HFF-Myc (cell line): Measurements from ENCODE around the gene ZNF622.

Experiments
- DNase-seq: peaks from one replicate; pipeline ENCODE4 v3.0.0-alpha.2; 2011; ENCODE audit warnings: low read depth; ENCODE audit errors: extremely low read depth
- H3K4me3 ChIP-seq: replicated peaks from 2 replicates; pipeline ENCODE4 v1.5.1; 2011; ENCODE audit warnings: low read depth, mild to moderate bottlenecking, control low read depth, low read length
- CTCF ChIP-seq: IDR thresholded peaks from 2 replicates; pipeline ENCODE4 v1.5.1; 2012; ENCODE audit warnings: mild to moderate bottlenecking, low read depth, low read length, control low read depth; ENCODE audit errors: missing control alignments

Gene ZNF622

GRCh38 chr5:16414861-16415260 is 50.7 kb downstream of the ZNF622 start:
- no peak for TF ChIP-seq CTCF
- DNase-seq = no peak
- H3K4me3 ChIP-seq = no peak overlapping the region

GRCh38 chr5:16413166-16413860 is 52.3 kb downstream of the ZNF622 start:
- no peak overlapping the region for H3K4me3 ChIP-seq

DNA sequence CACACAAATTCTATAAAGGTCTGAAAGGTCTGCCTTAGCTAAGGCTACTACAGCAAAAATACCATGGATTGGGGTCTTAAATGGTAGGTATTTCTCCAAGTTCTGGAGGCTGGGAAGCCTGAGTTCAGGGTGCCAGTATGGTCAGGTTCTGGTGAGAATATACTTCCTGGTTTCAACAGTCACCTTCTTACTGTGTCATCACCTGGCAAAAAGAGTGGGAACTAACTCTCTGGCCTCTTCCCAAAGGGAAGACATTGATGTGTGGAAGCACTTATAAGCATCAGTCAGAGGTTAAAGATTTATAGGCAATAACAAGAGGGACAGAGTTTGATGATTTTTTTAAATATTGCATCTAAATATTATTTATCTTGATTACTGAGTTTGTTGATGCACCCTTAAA is 53.0 kb downstream of the ZNF622 start:
- no peak for TF ChIP-seq CTCF
- no peak for DNase-seq
- H3K4me3 ChIP-seq = no peak overlapping the region

More at GRCh38 chr5:16413166-16413860, 52.3 kb downstream of the ZNF622 start:
- no peak for DNase-seq
- no peak for TF ChIP-seq CTCF

DNA sequence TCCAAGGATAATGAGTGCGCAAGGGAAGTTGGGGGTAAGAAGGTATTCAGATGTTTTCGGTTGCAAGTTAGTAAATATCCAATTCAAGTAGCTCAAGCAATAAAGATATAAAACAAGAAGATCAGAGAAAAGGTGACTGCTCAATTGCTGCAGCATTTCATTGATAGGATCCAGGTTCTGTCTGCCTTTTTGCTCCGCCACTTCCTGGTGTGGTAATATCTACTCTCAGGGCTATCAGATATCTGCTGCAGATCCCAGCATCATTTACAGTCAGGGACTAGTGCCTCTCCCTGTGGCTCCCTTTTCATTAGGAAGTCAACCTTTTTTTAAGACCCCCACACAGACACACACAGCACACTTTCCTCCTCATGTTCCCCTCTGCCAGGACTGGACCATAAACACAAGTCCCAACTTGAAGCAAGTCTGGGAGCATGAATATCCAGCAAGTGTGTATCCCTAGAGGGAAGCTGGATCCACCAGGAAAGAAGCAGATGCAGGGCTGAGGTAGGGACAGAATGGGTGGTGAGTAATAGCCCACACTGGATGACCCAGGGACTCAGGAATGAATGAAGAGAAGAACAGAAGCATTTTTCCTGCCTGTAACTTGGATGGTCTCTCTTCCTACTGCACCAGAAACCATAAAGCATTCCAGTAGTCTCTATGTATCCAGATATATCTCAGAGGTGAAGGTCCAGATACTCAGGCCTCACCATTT is 53.7 kb downstream of the ZNF622 start:
- no peak overlapping the region for H3K4me3 ChIP-seq
- DNase-seq = no peak
- TF ChIP-seq CTCF = no peak

- no peak overlapping the region for H3K4me3 ChIP-seq
- no peak for TF ChIP-seq CTCF
- DNase-seq = no peak
These were observed 54.4 kb downstream of the ZNF622 start for GRCh38 chr5:16411235-16411634.

GRCh38 chr5:16410338-16410737 is 55.3 kb downstream of the ZNF622 start:
- no peak overlapping the region for H3K4me3 ChIP-seq
- TF ChIP-seq CTCF = no peak
- no peak for DNase-seq
